Measurements from ENCODE around the gene TSR3.

Gene TSR3

DNA sequence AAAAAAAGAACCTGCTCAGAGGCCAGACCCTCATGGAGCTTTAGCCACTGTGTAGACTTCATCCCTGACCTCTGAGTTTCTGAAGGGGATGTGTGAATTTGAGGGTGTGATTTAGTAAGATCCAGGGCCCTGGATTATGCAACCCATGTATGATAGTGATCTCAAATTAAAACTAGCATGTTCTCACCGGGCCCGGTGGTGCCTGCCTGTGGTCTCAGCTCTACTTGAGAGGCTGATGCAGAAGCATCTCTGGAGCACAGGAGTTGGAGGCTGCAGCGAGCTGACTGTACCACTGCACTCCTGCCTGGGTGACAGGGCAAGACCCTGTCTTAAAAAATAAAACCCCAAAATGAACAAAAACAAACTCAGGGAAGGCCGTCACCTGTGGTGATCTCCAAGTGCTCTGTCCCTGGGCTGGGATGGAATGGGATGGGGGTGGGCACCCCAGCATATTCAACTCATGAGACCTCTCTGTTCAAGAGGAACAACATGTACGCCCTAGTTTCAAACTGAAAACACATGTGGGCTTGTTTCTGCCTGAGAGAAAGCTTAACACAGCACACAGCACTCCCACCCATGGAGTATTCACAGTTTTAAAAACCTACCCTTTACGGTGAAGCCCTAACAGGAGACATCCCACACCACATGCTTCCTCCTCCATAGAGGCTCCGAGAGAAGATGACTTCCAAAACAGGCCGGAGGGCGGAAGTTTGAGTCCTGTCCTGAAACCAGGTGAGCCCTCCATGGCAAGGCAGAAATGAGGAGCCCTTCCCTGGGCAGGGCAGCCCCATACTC is 30.1 kb upstream of the TSR3 start:
- Mint-ChIP-seq H3K4me1 (ENCODE audit: low read depth) (peaks cover 21% of the 10 kb centered on the region), H3K27me3 (no peaks in the 10 kb centered on the region), H3K36me3 (ENCODE audit: low read depth) (no peaks in the 10 kb centered on the region), H3K27ac (no peak overlapping the region), H3K9me3 (no peaks in the 10 kb centered on the region), H3K4me3 (no peak overlapping the region)

DNA sequence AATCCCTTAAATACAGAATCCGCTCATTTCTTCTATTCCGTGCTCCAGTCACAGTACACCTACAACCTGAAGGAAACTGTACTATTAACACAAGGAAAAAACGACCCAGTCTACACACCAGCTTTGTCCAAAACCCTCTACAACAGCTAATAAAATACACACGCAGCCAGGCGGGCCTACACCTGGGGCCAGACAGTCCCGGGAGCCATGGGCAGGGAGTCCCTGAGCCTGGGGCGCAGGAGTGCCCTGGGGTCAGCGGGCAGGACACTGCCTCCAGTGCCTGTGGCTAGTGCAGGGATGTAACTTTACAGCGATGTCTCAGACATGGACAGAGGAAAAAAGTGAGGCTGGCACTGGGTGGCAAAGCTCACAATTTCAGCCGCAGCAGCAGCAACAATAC is 28.5 kb upstream of the TSR3 start:
- peaks cover 21% of the 10 kb centered on the region for H3K4me1 Mint-ChIP-seq (ENCODE audit: low read depth)
- H3K27me3 Mint-ChIP-seq = no peaks in the 10 kb centered on the region
- H3K27ac Mint-ChIP-seq = peak overlapping the region; percentile 84
- H3K4me3 Mint-ChIP-seq = peak overlapping the region; percentile 73
- no peaks in the 10 kb centered on the region for H3K9me3 Mint-ChIP-seq
- H3K36me3 Mint-ChIP-seq (ENCODE audit: low read depth) = peaks cover 4% of the 10 kb centered on the region

DNA sequence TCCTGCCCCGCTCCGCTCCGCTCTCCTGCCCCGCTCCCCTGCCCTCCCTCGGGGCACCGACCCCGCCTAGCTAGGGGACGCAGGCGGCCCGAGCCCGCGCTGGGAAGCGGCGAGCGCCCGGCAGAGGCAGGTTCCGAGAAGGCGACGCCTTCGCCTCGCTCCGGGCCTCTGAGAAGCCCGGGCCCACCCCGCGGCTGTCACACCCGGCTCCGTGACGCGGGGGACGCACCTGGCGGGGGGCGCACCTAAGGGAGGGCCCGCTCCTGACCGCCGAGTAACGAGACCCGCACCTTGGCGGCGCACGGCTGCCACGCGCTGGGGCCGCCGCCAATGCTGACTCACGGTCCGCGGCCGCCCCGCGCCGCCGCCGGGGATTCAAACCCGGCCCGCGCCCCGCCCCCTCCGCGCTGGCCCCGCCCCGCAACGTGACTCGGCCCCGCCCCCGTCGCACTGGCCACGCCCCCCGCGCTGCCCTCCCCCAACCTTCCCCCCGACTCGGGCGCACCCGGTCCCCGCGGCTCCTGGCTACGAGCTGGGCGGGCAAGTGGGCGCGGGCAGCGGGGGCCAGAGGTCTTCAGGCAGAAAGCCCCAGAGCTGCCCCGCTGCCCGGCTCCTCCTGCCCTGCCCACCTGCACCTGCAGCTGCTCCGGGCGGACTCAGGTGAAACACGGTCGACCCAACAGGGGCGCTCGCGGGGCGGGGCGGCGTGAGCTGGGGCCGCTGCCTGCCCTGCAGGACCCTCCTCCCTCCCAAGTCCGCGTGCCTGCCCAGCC is 27.8 kb upstream of the TSR3 start:
- H3K4me3 Mint-ChIP-seq = peak overlapping the region; percentile 89
- no peaks in the 10 kb centered on the region for H3K9me3 Mint-ChIP-seq
- H3K27me3 Mint-ChIP-seq = no peaks in the 10 kb centered on the region
- H3K4me1 Mint-ChIP-seq (ENCODE audit: low read depth) = peaks cover 21% of the 10 kb centered on the region
- H3K27ac Mint-ChIP-seq = peak overlapping the region; percentile 84
- H3K36me3 Mint-ChIP-seq (ENCODE audit: low read depth) = peaks cover 4% of the 10 kb centered on the region

DNA sequence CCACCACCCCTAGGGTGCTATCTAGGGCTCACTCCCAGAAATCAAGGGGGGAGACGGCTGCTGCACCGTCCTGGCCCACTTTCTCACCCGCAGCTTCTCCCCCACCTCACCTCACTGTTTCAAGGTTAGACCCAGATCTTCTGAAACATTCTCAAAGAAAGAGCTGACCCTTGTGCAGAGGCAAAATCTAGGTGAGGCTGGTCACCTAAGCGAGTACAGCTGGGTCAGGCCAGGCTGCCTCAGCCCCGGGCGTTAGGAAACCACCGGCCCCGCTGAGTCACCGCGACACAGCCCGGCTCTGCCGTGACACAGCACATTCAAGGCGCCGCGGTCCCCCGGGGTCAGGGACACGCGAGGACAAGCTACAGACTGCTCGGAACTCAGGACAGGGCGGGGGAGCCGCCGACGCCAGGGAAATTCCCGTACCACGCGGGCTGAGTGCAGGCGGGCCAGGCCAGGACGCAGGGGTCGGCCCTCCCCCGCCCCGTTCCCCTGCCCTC is 27.2 kb upstream of the TSR3 start:
- Mint-ChIP-seq H3K4me1 (ENCODE audit: low read depth) (peaks cover 21% of the 10 kb centered on the region), H3K4me3 (peak overlapping the region; percentile 89), H3K27me3 (no peaks in the 10 kb centered on the region), H3K27ac (peak overlapping the region; percentile 88), H3K9me3 (no peaks in the 10 kb centered on the region), H3K36me3 (ENCODE audit: low read depth) (peaks cover 4% of the 10 kb centered on the region)

DNA sequence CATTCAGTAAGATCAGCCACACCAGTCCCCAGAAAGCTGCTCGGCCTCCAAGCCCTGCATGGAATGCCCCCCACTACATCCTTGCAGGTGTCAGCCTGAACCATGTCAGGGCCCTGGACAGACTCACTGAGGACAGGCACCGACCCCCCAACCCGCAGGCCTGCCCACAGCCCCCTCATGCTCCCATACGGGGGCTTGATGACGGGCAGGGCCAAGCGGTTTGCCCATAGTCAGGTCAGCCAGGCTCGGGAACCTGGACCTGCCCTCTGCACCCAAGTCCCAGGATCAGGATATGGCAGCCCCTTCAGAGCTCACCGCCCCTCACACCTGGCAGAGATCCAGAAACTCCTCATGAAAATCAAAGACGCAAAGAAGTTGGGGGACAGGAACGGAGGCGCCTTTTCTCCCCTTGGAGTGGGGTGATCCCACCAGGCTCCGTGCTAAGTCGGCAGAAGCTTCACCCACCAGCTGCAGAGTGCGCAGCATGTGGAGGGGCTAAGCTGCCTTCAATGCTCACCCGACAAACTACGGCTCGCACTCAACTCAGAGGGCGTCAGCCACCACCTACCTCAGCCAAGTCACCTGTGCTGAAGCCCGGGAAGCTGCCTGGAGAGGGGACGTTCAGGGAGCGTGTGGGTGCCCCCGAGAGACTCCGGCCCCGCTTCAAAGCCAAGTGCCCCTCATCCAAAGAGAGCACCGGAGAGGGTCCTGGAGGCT is 26.6 kb upstream of the TSR3 start:
- no peaks in the 10 kb centered on the region for H3K9me3 Mint-ChIP-seq
- H3K4me3 Mint-ChIP-seq = peak overlapping the region; percentile 89
- H3K36me3 Mint-ChIP-seq (ENCODE audit: low read depth) = peaks cover 4% of the 10 kb centered on the region
- peak overlapping the region; percentile 88 for H3K27ac Mint-ChIP-seq
- H3K4me1 Mint-ChIP-seq (ENCODE audit: low read depth) = peaks cover 21% of the 10 kb centered on the region
- H3K27me3 Mint-ChIP-seq = no peaks in the 10 kb centered on the region

DNA sequence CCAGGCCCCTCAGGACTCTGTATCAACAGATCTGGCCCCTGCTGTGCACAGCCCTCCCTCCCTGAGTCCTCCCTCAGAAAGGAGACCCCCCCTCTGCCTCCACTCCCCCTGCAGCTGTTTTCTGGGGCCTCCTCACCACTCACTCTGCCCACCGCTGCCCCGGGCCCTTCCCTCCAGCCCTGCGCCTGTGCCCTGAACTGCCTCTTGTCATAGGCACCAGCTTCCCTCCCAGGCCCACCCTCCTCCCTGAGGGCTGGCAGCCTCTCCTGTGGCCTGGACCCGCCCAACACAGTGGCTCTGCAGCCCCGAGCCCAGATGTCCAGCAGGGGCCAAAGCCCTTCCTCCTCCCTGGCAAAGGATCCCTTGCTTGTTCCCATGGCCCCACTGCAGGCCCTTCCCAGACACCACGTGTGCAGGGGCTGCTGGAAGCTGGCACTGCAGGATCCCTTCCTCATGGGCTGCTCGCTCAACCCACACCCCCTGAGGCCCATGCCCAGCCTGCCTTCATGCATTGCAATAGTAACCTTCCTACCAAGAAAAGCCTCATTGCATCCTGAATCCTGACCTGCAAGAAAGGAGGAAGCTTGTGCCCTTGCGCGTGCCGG is 25.8 kb upstream of the TSR3 start:
- Mint-ChIP-seq H3K9me3 (no peaks in the 10 kb centered on the region), H3K27ac (peak overlapping the region; percentile 88), H3K4me1 (ENCODE audit: low read depth) (peaks cover 21% of the 10 kb centered on the region), H3K36me3 (ENCODE audit: low read depth) (peaks cover 4% of the 10 kb centered on the region), H3K27me3 (no peaks in the 10 kb centered on the region), H3K4me3 (peak overlapping the region; percentile 89)

DNA sequence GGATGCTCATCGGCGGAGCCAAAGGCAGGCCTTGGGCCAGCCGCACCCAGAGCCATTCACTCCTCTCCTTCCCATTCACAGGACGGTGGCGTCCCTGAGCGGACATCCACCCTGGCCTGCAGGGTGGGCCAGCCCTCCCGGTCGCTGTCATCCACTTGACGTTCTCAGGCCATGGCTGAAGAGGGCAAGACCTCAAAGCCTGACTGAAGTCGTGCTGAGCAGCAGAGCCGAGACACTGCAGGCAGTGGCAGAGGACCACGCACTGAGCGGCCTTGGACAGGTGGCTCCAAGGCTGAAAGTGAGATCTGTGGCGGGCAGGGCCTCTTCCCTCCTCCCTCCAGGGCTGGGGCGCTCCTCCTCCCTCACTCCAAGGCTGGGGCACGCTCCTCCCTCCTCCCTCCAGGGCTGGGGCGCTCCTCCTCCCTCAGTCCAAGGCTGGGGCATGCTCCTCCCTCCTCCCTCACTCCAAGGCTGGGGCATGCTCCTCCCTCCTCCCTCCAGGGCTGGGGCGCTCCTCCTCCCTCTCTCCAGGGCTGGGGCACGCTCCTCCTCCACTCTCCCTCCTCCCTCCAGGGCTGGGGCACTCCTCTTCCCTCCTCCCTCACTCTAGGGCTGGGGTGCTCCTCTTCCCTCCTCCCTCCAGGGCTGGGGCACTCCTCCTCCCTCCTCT is 24.2 kb upstream of the TSR3 start:
- Mint-ChIP-seq H3K9me3 (no peaks in the 10 kb centered on the region), H3K27ac (no peak overlapping the region), H3K27me3 (no peaks in the 10 kb centered on the region), H3K36me3 (ENCODE audit: low read depth) (peaks cover 4% of the 10 kb centered on the region), H3K4me3 (no peak overlapping the region), H3K4me1 (ENCODE audit: low read depth) (peaks cover 21% of the 10 kb centered on the region)

DNA sequence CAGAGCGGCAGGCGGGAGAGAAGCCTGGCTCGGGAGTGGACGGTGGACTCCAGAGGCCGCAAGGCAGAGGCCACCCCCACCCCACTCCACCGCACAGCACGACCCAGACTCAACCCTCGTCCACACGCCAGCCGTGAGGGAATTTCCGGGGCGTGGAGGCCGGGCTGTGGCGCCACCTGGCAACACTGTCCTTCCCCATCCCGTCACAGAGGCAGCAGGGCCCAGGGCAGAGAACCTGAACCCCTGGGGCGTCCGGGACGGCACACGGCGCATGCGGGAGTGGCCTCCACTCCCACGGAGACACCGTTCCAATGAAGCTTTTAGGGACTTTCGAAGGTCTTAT is 23.6 kb upstream of the TSR3 start:
- H3K9me3 Mint-ChIP-seq = no peaks in the 10 kb centered on the region
- no peak overlapping the region for H3K4me3 Mint-ChIP-seq
- no peak overlapping the region for H3K27ac Mint-ChIP-seq
- H3K4me1 Mint-ChIP-seq (ENCODE audit: low read depth) = peaks cover 20% of the 10 kb centered on the region
- peaks cover 4% of the 10 kb centered on the region for H3K36me3 Mint-ChIP-seq (ENCODE audit: low read depth)
- no peaks in the 10 kb centered on the region for H3K27me3 Mint-ChIP-seq

DNA sequence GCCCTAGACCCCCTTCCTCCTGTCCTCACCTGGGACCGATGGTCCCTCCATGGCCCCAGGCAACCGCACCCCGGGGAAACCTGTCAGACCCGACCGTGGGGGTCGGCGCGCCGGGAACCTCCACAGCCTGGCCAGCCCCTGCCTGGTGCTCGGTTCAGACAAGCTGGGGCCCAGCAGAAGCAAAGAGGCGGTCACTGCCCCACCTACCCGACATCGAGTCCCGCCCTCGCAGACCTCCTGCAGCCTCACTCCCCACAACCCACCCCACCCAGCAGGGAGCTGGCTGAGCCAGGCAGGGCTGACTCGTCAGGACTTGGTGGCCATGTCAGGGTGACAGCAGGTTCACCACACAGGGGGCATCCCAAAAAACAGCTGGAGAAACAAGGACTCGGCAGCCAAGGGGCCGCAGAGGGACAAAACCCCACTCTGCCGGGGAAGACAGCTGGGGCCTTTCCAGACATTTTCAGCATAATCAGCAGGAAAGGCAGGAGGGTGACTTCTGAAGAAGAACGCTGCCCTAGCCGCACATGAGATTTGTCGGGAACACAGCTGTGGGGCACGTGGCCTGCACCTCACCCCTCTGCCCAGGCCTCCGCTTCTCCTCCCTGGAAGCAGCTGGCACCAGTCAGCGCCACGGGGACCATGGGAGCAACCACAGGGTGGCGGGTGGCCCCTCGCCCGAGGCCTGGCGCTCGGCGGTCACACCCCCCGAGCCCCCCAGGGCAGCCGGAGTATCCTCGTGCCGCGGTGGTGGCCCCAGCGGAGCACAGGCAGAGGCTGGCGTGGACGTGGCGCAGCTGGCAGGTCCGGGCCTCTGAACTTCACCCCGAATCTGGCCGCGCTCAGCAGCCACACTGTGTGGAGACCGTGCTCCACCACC is 23.0 kb upstream of the TSR3 start:
- Mint-ChIP-seq H3K36me3 (ENCODE audit: low read depth) (peaks cover 4% of the 10 kb centered on the region), H3K27ac (no peak overlapping the region), H3K9me3 (no peaks in the 10 kb centered on the region), H3K4me1 (ENCODE audit: low read depth) (peaks cover 15% of the 10 kb centered on the region), H3K4me3 (no peak overlapping the region), H3K27me3 (no peaks in the 10 kb centered on the region)

DNA sequence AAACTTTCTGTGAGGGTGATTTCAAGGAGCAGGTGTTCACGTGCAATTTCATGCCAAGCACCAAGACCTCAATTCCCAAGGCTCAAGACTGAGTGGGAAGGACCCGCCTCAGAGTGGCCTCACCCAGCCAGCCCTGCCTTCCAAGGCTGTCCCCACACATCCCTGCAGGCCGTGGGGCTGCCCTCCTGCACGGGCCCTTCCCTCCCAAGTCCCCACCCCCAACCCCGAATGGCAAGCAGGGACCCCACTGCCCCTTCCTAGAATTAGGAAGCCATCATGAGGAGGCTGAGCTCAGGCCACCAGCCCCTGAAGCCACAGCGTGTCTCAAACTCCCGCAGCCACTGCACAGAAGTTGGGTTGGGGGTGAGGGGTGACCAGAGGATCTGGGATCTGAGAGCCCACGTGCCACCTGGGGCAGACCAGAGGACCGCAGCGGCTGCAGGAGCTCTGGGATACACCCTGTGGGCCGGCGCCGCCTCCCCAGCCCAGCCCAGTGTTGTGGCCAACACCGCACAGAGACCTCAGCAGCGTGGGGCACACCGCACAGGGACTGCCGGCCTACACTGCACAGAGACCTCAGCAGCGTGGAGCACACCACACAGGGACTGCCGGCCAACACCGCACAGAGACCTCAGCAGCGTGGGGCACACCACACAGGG is 20.7 kb upstream of the TSR3 start:
- H3K27me3 Mint-ChIP-seq = no peaks in the 10 kb centered on the region
- H3K4me1 Mint-ChIP-seq (ENCODE audit: low read depth) = no peaks in the 10 kb centered on the region
- H3K9me3 Mint-ChIP-seq = no peaks in the 10 kb centered on the region
- peaks cover 4% of the 10 kb centered on the region for H3K36me3 Mint-ChIP-seq (ENCODE audit: low read depth)
- H3K27ac Mint-ChIP-seq = no peak overlapping the region
- no peak overlapping the region for H3K4me3 Mint-ChIP-seq

DNA sequence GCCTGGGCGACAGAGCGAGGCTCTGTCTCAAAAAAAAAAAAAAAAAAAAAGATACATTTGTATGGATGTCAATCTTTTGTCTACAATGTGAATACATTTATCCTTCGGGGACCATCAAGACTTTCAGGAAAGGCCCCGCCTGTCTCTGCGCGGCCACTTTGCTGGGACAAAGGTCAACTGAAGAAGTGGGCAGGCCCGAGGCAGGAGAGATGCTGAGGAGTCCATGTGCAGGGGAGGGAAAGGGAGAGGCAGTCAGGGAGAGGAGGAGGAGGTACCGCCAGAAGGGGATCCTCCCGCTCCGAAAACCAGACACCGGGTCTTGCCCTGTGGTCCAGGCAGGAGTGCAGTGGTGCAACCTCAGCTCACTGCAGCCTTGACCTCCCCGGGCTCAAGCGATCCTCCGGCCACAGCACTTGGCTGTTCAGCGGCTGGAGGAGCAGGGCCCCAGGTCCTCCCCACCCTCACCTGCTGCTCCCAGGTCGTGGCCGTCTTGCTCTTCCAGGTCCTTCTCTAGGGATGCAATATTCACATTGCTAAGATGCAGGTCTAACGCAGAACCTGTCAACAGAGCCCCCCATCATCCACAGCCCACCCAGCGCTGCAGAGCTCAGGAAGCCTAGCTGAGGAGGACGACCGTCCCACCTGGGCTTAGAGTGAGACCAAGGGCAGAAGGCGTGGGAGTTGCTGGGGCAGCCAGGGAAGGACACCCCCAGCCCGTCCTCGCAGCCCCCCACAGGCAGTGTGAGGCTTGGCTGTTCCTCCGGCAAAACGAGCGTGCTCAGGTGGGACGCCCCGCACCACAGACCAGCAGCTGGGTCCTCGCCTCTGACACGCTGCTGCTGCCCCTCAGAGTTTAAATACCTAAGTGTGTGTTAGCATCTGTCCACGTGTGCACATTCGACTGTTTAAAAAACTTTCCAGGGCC is 19.6 kb upstream of the TSR3 start:
- no peaks in the 10 kb centered on the region for H3K4me1 Mint-ChIP-seq (ENCODE audit: low read depth)
- peaks cover under 1% of the 10 kb centered on the region for H3K36me3 Mint-ChIP-seq (ENCODE audit: low read depth)
- H3K27ac Mint-ChIP-seq = no peak overlapping the region
- H3K27me3 Mint-ChIP-seq = no peaks in the 10 kb centered on the region
- H3K9me3 Mint-ChIP-seq = no peaks in the 10 kb centered on the region
- no peak overlapping the region for H3K4me3 Mint-ChIP-seq

DNA sequence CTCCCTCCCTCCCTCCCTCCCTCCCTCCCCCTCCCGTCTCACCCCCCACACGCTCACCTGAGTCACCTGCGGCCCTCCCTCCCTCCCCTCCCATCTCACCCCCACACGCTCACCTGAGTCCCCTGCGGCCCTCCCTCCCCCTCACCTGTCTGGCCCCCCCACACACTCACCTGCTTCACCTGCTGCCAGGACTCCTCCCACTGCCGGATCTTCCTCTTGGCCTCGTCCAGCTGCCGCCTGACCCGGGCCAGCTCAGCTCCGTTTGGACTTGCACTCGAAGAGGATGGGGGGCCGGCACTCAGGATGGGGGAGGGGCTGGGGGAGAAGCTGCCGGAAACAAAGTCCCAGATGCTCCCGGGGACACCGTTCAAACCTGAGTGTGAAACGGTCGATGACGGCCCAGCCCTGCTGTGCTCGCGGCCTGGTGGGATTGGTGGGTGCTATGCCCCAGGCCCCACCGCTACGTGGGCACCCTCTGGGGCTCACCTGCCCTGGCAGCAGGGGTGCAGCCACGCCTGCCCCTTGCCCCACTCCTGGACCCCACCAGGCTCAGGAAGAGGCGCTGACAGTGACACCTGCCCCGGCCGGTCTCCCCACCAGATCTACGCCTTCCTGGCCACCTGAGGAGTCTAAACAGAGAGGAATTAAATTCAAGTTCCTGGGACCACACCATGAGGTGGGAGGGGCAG is 16.0 kb upstream of the TSR3 start:
- Mint-ChIP-seq H3K9me3 (no peaks in the 10 kb centered on the region), H3K4me3 (no peak overlapping the region), H3K36me3 (ENCODE audit: low read depth) (peaks cover 14% of the 10 kb centered on the region), H3K27me3 (no peaks in the 10 kb centered on the region), H3K27ac (no peak overlapping the region), H3K4me1 (ENCODE audit: low read depth) (peaks cover 3% of the 10 kb centered on the region)
